ENCODE data around the gene SCUBE2.
A peak's percentile ranks its signal among the peaks of the same experiment; 100 is the strongest.

The SCUBE2 gene

DNA sequence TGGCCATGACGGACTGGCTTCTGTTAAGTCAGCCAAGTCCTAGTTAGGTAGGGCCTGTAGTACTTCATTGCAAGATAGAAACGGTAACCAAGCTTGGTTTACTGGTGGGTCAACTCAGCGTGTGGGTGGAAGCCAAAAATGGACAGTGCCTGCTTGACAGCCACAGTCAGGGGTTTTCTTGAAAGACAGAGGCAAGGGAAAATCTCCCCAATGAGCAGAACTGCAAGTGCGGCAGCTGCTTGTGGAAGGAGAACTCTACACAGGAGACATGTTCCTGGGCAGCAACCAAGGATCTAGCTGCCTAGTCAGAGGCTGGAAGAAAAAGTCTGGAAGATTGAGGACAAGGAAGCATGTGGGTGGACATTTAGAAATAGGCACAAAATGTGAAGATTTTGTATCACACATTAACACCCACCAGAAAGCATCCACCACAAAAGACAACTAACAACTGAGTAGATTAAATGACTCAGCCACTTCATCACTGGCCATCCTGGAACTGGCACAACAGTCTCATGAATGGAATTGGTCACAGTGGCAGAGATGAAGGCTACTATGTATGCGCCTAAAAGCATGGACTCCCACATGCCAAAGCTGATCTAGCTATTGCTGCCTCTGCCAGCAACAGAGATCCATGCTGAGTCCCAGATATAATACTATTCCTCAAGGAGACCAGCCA is 40.9 kb upstream of the SCUBE2 start:
- Histone ChIP-seq H4K91ac (ENCODE audit: low read depth, low read length) (no peak overlapping the region), H2BK5ac (ENCODE audit: low read depth, low read length, poor library complexity) (no peak overlapping the region), H3K4me3 (ENCODE audit: low read depth, low read length) (no peak overlapping the region), H3K14ac (ENCODE audit: low read length) (no peak overlapping the region), H3K4me1 (ENCODE audit: control insufficient read depth in 1 of 2, insufficient read depth in 2 of 2, low read length in 2 of 2) (no peaks in the 10 kb centered on the region), H3K27ac (ENCODE audit: low read depth, low read length) (no peak overlapping the region), H3K18ac (ENCODE audit: low read length) (no peak overlapping the region), H2BK12ac (ENCODE audit: low read length) (no peak overlapping the region), H3K23ac (ENCODE audit: low read length) (no peak overlapping the region), H3K4me2 (ENCODE audit: low read length) (no peak overlapping the region), H3K27me3 (ENCODE audit: insufficient read depth, low read length) (no peaks in the 10 kb centered on the region), H4K12ac (ENCODE audit: low read depth, low read length) (no peak overlapping the region), H3K9ac (ENCODE audit: low read length) (no peak overlapping the region), H2BK120ac (ENCODE audit: insufficient read depth, low read length, poor library complexity) (no peak overlapping the region), H4K8ac (ENCODE audit: low read depth, low read length) (no peak overlapping the region), H2AK5ac (ENCODE audit: low read length) (no peak overlapping the region), H3K9me3 (ENCODE audit: insufficient read depth, low read depth, low read length) (no peaks in the 10 kb centered on the region), H3K36me3 (ENCODE audit: control insufficient read depth in 1 of 2, insufficient read depth in 2 of 2, low read length in 2 of 2) (peaks cover 5 to 9% of the 10 kb centered on the region in 2 experiments), H3K4ac (ENCODE audit: low read depth, low read length) (no peak overlapping the region), H3K79me1 (ENCODE audit: low read length) (no peaks in the 10 kb centered on the region), H3K79me2 (ENCODE audit: control insufficient read depth, insufficient read depth, low read length, poor library complexity) (no peaks in the 10 kb centered on the region), H2AFZ (ENCODE audit: insufficient read depth, low read length, poor library complexity) (no peak overlapping the region)
- DNase-seq: no peak
- no CpG with 5 or more reads among the region's 5 CpGs for WGBS (ENCODE audit: extremely low coverage, insufficient coverage, insufficient read length)

DNA sequence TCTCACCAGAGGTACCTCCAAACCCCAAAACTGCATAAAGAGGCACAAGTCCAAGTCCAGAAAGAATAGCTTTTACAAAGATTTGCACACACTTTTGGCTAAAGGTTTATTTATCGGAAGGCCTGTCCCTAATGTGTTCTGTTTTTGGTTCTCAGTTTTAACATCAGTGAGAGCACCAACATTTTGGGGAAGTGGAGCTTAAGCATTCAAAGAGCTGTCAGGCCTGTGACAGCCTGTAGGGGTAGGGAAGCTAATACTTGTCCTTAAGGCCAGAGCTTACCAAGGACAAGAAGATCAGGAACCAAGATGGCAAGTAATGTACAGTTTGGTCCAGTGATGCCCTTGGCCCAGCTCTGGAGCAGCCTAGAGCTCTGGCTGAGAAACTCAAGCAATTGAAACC is 38.9 kb upstream of the SCUBE2 start:
- WGBS (ENCODE audit: extremely low coverage, insufficient coverage, insufficient read length): no CpG with 5 or more reads among the region's 1 CpG
- H4K8ac ChIP-seq (ENCODE audit: low read depth, low read length): no peak overlapping the region
- no peak overlapping the region for H2BK120ac ChIP-seq (ENCODE audit: insufficient read depth, low read length, poor library complexity)
- H3K36me3 ChIP-seq (ENCODE audit: control insufficient read depth in 1 of 2, insufficient read depth in 2 of 2, low read length in 2 of 2): peaks cover 0 to under 1% of the 10 kb centered on the region in 2 experiments
- H3K4me2 ChIP-seq (ENCODE audit: low read length): no peak overlapping the region
- H2AK5ac ChIP-seq (ENCODE audit: low read length): no peak overlapping the region
- H3K27ac ChIP-seq (ENCODE audit: low read depth, low read length): no peak overlapping the region
- H3K23ac ChIP-seq (ENCODE audit: low read length): no peak overlapping the region
- H3K14ac ChIP-seq (ENCODE audit: low read length): no peak overlapping the region
- no peak overlapping the region for H2BK12ac ChIP-seq (ENCODE audit: low read length)
- no peak for DNase-seq
- H3K79me2 ChIP-seq (ENCODE audit: control insufficient read depth, insufficient read depth, low read length, poor library complexity): no peaks in the 10 kb centered on the region
- no peaks in the 10 kb centered on the region for H3K27me3 ChIP-seq (ENCODE audit: insufficient read depth, low read length)
- H3K18ac ChIP-seq (ENCODE audit: low read length): no peak overlapping the region
- no peaks in the 10 kb centered on the region for H3K4me1 ChIP-seq (ENCODE audit: control insufficient read depth in 1 of 2, insufficient read depth in 2 of 2, low read length in 2 of 2)
- H4K12ac ChIP-seq (ENCODE audit: low read depth, low read length): no peak overlapping the region
- H4K91ac ChIP-seq (ENCODE audit: low read depth, low read length): no peak overlapping the region
- H3K4me3 ChIP-seq (ENCODE audit: low read depth, low read length): no peak overlapping the region
- no peaks in the 10 kb centered on the region for H3K9me3 ChIP-seq (ENCODE audit: insufficient read depth, low read depth, low read length)
- H2AFZ ChIP-seq (ENCODE audit: insufficient read depth, low read length, poor library complexity): no peak overlapping the region
- no peak overlapping the region for H3K4ac ChIP-seq (ENCODE audit: low read depth, low read length)
- no peak overlapping the region for H2BK5ac ChIP-seq (ENCODE audit: low read depth, low read length, poor library complexity)
- no peak overlapping the region for H3K9ac ChIP-seq (ENCODE audit: low read length)
- no peaks in the 10 kb centered on the region for H3K79me1 ChIP-seq (ENCODE audit: low read length)

DNA sequence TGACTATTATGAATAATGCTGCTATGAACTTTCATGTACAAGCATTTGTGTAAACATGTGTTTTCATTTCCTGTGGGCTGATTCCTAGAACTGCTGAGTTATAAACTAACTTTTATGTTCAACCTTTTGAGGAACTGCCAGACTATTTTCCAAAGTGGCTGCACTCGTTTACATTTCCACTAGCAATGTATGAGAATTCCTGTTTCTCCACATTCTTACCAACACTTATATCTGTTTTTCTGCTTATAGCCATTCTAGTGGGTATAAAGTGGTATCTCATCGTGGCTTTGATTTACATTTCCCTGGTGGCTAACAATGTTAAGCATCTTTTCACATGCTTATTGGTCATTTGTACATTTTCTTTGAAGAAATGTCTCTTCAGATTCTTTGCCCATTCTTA is 35.2 kb upstream of the SCUBE2 start:
- no peak overlapping the region for H4K91ac ChIP-seq (ENCODE audit: low read depth, low read length)
- H3K79me1 ChIP-seq (ENCODE audit: low read length): no peaks in the 10 kb centered on the region
- no peak overlapping the region for H3K4me3 ChIP-seq (ENCODE audit: low read depth, low read length)
- H2BK5ac ChIP-seq (ENCODE audit: low read depth, low read length, poor library complexity): no peak overlapping the region
- no peaks in the 10 kb centered on the region for H3K4me1 ChIP-seq (ENCODE audit: control insufficient read depth in 1 of 2, insufficient read depth in 2 of 2, low read length in 2 of 2)
- no peak overlapping the region for H3K4me2 ChIP-seq (ENCODE audit: low read length)
- peak in 1 of 2 donors; percentile 65 for DNase-seq
- H2AFZ ChIP-seq (ENCODE audit: insufficient read depth, low read length, poor library complexity): no peak overlapping the region
- H3K23ac ChIP-seq (ENCODE audit: low read length): no peak overlapping the region
- H3K27ac ChIP-seq (ENCODE audit: low read depth, low read length): no peak overlapping the region
- H2AK5ac ChIP-seq (ENCODE audit: low read length): no peak overlapping the region
- no peak overlapping the region for H2BK12ac ChIP-seq (ENCODE audit: low read length)
- H3K27me3 ChIP-seq (ENCODE audit: insufficient read depth, low read length): no peaks in the 10 kb centered on the region
- H2BK120ac ChIP-seq (ENCODE audit: insufficient read depth, low read length, poor library complexity): no peak overlapping the region
- no peak overlapping the region for H3K18ac ChIP-seq (ENCODE audit: low read length)
- H3K36me3 ChIP-seq (ENCODE audit: control insufficient read depth in 1 of 2, insufficient read depth in 2 of 2, low read length in 2 of 2): no peaks in the 10 kb centered on the region
- H3K14ac ChIP-seq (ENCODE audit: low read length): no peak overlapping the region
- no peak overlapping the region for H4K12ac ChIP-seq (ENCODE audit: low read depth, low read length)
- no peak overlapping the region for H4K8ac ChIP-seq (ENCODE audit: low read depth, low read length)
- H3K9me3 ChIP-seq (ENCODE audit: insufficient read depth, low read depth, low read length): no peaks in the 10 kb centered on the region
- WGBS (ENCODE audit: extremely low coverage, insufficient coverage, insufficient read length): no CpG with 5 or more reads among the region's 2 CpGs
- H3K79me2 ChIP-seq (ENCODE audit: control insufficient read depth, insufficient read depth, low read length, poor library complexity): no peaks in the 10 kb centered on the region
- no peak overlapping the region for H3K4ac ChIP-seq (ENCODE audit: low read depth, low read length)
- no peak overlapping the region for H3K9ac ChIP-seq (ENCODE audit: low read length)

DNA sequence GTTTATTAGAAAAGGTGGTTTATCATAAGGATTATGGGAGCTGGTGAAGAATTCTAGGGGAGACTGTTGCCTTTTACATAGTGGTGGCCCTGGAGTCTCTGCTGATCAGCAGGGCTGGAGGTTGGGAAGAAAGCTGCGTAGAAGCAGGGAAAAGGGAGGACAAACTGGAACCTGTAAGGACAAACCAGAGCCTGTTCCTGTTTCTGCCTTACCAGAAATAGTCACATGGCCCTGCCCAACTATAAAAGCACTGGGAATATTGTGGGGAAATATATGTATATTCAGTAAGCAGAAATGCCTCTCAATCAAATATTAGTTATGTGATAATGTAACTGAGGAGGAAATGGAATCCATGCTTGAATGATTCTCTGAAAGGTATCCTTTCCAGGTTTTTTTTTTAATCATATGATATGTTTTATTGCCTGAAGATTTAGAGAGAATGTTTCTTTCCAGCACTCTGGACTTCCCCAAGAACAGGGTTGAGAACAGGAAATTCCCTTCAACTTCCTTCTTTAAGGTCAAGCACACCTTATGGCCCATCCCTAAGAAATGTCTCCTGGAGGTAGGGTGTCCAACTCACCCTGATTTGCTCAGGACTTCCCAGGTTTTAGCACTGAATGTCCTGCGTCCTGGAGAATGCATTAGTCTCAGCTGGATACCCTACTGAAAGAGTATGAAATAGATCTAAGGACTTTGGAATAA is 33.9 kb upstream of the SCUBE2 start:
- Histone ChIP-seq H2BK12ac (ENCODE audit: low read length) (no peak overlapping the region), H4K12ac (ENCODE audit: low read depth, low read length) (no peak overlapping the region), H2BK5ac (ENCODE audit: low read depth, low read length, poor library complexity) (no peak overlapping the region), H3K27me3 (ENCODE audit: insufficient read depth, low read length) (no peaks in the 10 kb centered on the region), H4K8ac (ENCODE audit: low read depth, low read length) (no peak overlapping the region), H3K14ac (ENCODE audit: low read length) (no peak overlapping the region), H3K4me3 (ENCODE audit: low read depth, low read length) (no peak overlapping the region), H3K18ac (ENCODE audit: low read length) (no peak overlapping the region), H3K4ac (ENCODE audit: low read depth, low read length) (no peak overlapping the region), H4K91ac (ENCODE audit: low read depth, low read length) (no peak overlapping the region), H2AK5ac (ENCODE audit: low read length) (no peak overlapping the region), H2BK120ac (ENCODE audit: insufficient read depth, low read length, poor library complexity) (no peak overlapping the region), H2AFZ (ENCODE audit: insufficient read depth, low read length, poor library complexity) (no peak overlapping the region), H3K4me1 (ENCODE audit: control insufficient read depth in 1 of 2, insufficient read depth in 2 of 2, low read length in 2 of 2) (no peaks in the 10 kb centered on the region), H3K79me2 (ENCODE audit: control insufficient read depth, insufficient read depth, low read length, poor library complexity) (no peaks in the 10 kb centered on the region), H3K4me2 (ENCODE audit: low read length) (no peak overlapping the region), H3K36me3 (ENCODE audit: control insufficient read depth in 1 of 2, insufficient read depth in 2 of 2, low read length in 2 of 2) (no peaks in the 10 kb centered on the region), H3K23ac (ENCODE audit: low read length) (no peak overlapping the region), H3K27ac (ENCODE audit: low read depth, low read length) (no peak overlapping the region), H3K79me1 (ENCODE audit: low read length) (no peaks in the 10 kb centered on the region), H3K9ac (ENCODE audit: low read length) (no peak overlapping the region), H3K9me3 (ENCODE audit: insufficient read depth, low read depth, low read length) (no peaks in the 10 kb centered on the region)
- no peak for DNase-seq
- no CpG with 5 or more reads among the region's 2 CpGs for WGBS (ENCODE audit: extremely low coverage, insufficient coverage, insufficient read length)
